Gastrocnemius medialis (tissue), 4 donors: ENCODE results near the gene TALDO1. TPM values are rescaled to one million over a fixed set of nuclear protein-coding genes. Genes with fewer than 3 reads are reported as not detected.

ENCODE experiments used
- ATAC-seq, 2 donors: fragments of 150-250 bp; one replicate each; pipeline ENCODE4 v1.9.1; 2016
- DNase-seq, 2 donors: peaks; one replicate each; pipeline ENCODE4 v3.0.0-alpha.2; 2019
- H3K27ac ChIP-seq, 4 donors: fragments of 200-600 bp; sonication (generic); 1 replicate in 1 of 4; 2 replicates in 3 of 4; pipeline ENCODE4 v1.5.1; 2016 to 2018; ENCODE audit warnings: mild to moderate bottlenecking in 2 of 4, moderate library complexity in 1 of 4
- H3K27me3 ChIP-seq, 3 donors: fragments of 200-600 bp; sonication (generic) in 2 of 3; 1 replicate in 1 of 3; 2 replicates in 2 of 3; pipeline versions ENCODE4 v1.5.1 to v1.6.0; 2016 to 2019; ENCODE audit warnings: mild to moderate bottlenecking in 1 of 3, moderate library complexity in 1 of 3
- H3K36me3 ChIP-seq, 2 donors: fragments of 200-600 bp; sonication (generic) in 1 of 2; one replicate each; pipeline ENCODE4 v1.5.1; 2017 to 2018
- H3K4me1 ChIP-seq, 2 donors: fragments of 200-600 bp; sonication (generic) in 1 of 2; one replicate each; pipeline ENCODE4 v1.5.1; 2016 to 2017; ENCODE audit warnings: mild to moderate bottlenecking in 2 of 2
- H3K4me3 ChIP-seq, 4 donors: fragments of 200-600 bp; sonication (generic) in 3 of 4; 1 replicate in 1 of 4; 2 replicates in 3 of 4; pipeline ENCODE4 v1.5.1; 2016 to 2019; ENCODE audit warnings: mild to moderate bottlenecking in 2 of 4
- H3K9me3 ChIP-seq, 3 donors: fragments of 200-600 bp; sonication (generic) in 2 of 3; 1 replicate in 1 of 3; 2 replicates in 2 of 3; pipeline ENCODE4 v1.5.1; 2016 to 2019
- CTCF ChIP-seq, 5 experiments: fragments of 450-650 bp in 3 of 5; fragments of 200-600 bp in 2 of 5; sonication (generic) in 2 of 5; IDR thresholded peaks in 4 of 5; conservative IDR thresholded peaks in 1 of 5; 1 replicate in 4 of 5; 2 replicates in 1 of 5; pipeline ENCODE4 v1.5.1; 2016 to 2019; ENCODE audit warnings: antibody characterized with exemption in 5 of 5, mild to moderate bottlenecking in 3 of 5, moderate library complexity in 3 of 5
- POLR2A ChIP-seq, 2 donors: fragments of 450-650 bp; IDR thresholded peaks; one replicate each; pipeline ENCODE4 v1.6.1; 2017; ENCODE audit warnings: antibody characterized with exemption in 2 of 2, mild to moderate bottlenecking in 2 of 2, moderate library complexity in 2 of 2
- in situ Hi-C, 4 donors: fragments of 200-750 bp; cut with MboI; loops; one replicate each; pipeline versions ENCODE4 v1.15.0 to v1.8.0; 2017; ENCODE audit warnings: low sequenced_read_pairs in 4 of 4
- intact Hi-C: fragments of 100-400 bp; cut with DNase I; formaldehyde crosslinking; loops from one replicate; pipeline ENCODE4 v1.15.1; 2023; ENCODE audit warnings: low total_unique reads
- total RNA-seq, 4 donors: library from RNA; depleted of rRNA; stranded (reverse); fragments of >200 nt; gene quantifications; one replicate each; pipeline versions ENCODE4 v1.1.0 to v1.2.3, GENCODE V29; 2016

Gene TALDO1
- total RNA-seq, 4 donors from 2014 or later: 98.6 to 167 (median 153) TPM

GRCh38 chr11:788009-788640, 40.9 kb downstream of the TALDO1 start:
- intact Hi-C loops: no loop called here
- H3K4me1 ChIP-seq: peaks cover 8 to 10% of the 10 kb centered on the region in 2 donors
- TF ChIP-seq POLR2A (IDR thresholded peaks at IDR 0.05): no peak
- H3K4me3 ChIP-seq: no peak overlapping the region
- no peaks in the 10 kb centered on the region for H3K36me3 ChIP-seq
- ATAC-seq (no peak), DNase-seq (no peak)
- in situ Hi-C loops: no loop called here
- H3K27me3 ChIP-seq: peaks cover 30 to 37% (median 31%) of the 10 kb centered on the region in 3 donors
- no peak overlapping the region for H3K27ac ChIP-seq
- no peaks in the 10 kb centered on the region for H3K9me3 ChIP-seq

- intact Hi-C loops: no loop called here
- H3K9me3 ChIP-seq: no peaks in the 10 kb centered on the region
- ATAC-seq: no peak
- H3K27ac ChIP-seq: no peak overlapping the region
- in situ Hi-C loops: no loop called here
- peaks cover 0 to under 1% of the 10 kb centered on the region in 2 donors for H3K4me1 ChIP-seq
- no peak overlapping the region for H3K4me3 ChIP-seq
- H3K36me3 ChIP-seq: no peaks in the 10 kb centered on the region
- no peak for DNase-seq
- peaks cover 33 to 46% (median 42%) of the 10 kb centered on the region in 3 donors for H3K27me3 ChIP-seq
- no peak for TF ChIP-seq CTCF (IDR thresholded peaks at IDR 0.05 in 4 of 5, conservative IDR thresholded peaks at IDR 0.05 in 1 of 5)
- no peak for TF ChIP-seq POLR2A (IDR thresholded peaks at IDR 0.05)
These were observed 42.0 kb downstream of the TALDO1 start for GRCh38 chr11:788953-789940.

- no peak for DNase-seq
- Histone ChIP-seq H3K27ac (no peak within 1 kb of the TSS), H3K9me3 (no peaks in the 10 kb centered on the region), H3K4me1 (peaks cover 0 to under 1% of the 10 kb centered on the region in 2 donors), H3K4me3 (no peak within 1 kb of the TSS), H3K36me3 (no peaks in the 10 kb centered on the region), H3K27me3 (peaks cover 39 to 51% (median 49%) of the 10 kb centered on the region in 3 donors)
- in situ Hi-C loops (no loop called here), intact Hi-C loops (no loop called here)
- ATAC-seq: no peak
- no peak for TF ChIP-seq POLR2A (IDR thresholded peaks at IDR 0.05)
- TF ChIP-seq CTCF (IDR thresholded peaks at IDR 0.05 in 4 of 5, conservative IDR thresholded peaks at IDR 0.05 in 1 of 5): no peak
These were observed 42.7 kb downstream of the TALDO1 start, which contains the start of gene CEND1 for GRCh38 chr11:789943-790342. CEND1 (minus strand) TSS chr11:790090; CDS start chr11:788576, 1,514 bp downstream.

- H3K27ac ChIP-seq: no peak overlapping the region
- no peaks in the 10 kb centered on the region for H3K9me3 ChIP-seq
- in situ Hi-C loops (no loop called here), intact Hi-C loops (no loop called here)
- peaks cover 3 to 10% of the 10 kb centered on the region in 2 donors for H3K4me1 ChIP-seq
- ATAC-seq (no peak), DNase-seq (no peak)
- no peak overlapping the region for H3K4me3 ChIP-seq
- H3K36me3 ChIP-seq: no peaks in the 10 kb centered on the region
- TF ChIP-seq CTCF (IDR thresholded peaks at IDR 0.05 in 4 of 5, conservative IDR thresholded peaks at IDR 0.05 in 1 of 5) (no peak), POLR2A (IDR thresholded peaks at IDR 0.05) (no peak)
- peaks cover 41 to 59% (median 55%) of the 10 kb centered on the region in 3 donors for H3K27me3 ChIP-seq
These were observed 43.7 kb downstream of the TALDO1 start for GRCh38 chr11:790721-791564.
